K562 (cell line): ENCODE results near the gene GET4. TPM values are rescaled to one million over a fixed set of nuclear protein-coding genes. Genes with fewer than 3 reads are reported as not detected.

Experiments
- ATAC-seq: fragments of 200-7000 bp; cut with Tn5 transposase; 3 replicates; pipeline ENCODE4 v1.9.1; 2020; ENCODE audit warnings: moderate library complexity
- BruUV-seq: library from RNA; stranded (reverse); fragments of 400-500 nt; replicated peaks from 2 replicates; lab custom pipeline; 2021; lab: Mats Ljungman, UMichigan
- CTCF ChIA-PET: fragments of 300-600 bp; formaldehyde crosslinking; extraction: SDS; loops from one replicate; lab custom pipeline; 2021; ENCODE audit warnings: low intra/inter-chr PET ratio; lab: Yijun Ruan, JAX
- POLR2A ChIA-PET: fragments of 300-600, 350-650 bp; sonication (Branson Sonifier 250); formaldehyde crosslinking; extraction: SDS; loops from one replicate; lab custom pipeline; 2021; ENCODE audit warnings: antibody characterized with exemption, inconsistent platforms; lab: Yijun Ruan, JAX
- DNase-seq, 4 experiments: peaks; one replicate each; pipeline versions ENCODE4 v3.0.0 to v3.0.0-alpha.2; 2011 to 2018; ENCODE audit warnings: low spot score in 3 of 4, mixed read lengths in 3 of 4; ENCODE audit errors: extremely low read depth in 1 of 4
- FAIRE-seq: peaks from 2 replicates; lab custom pipeline; 2011; peaks lifted over from hg19 to GRCh38; lab: Jason Lieb, UNC
- H2AFZ ChIP-seq: 2 replicates; pipeline ENCODE4 v1.6.0; 2011; ENCODE audit warnings: low read depth, low read length, control low read depth, inconsistent platforms
- H3K27ac ChIP-seq: fragments of 200-600 bp; 3 replicates; pipeline ENCODE4 v1.8.0; 2011; ENCODE audit warnings: low read depth, mild to moderate bottlenecking, control low read depth, inconsistent platforms, low read length, moderate library complexity, mixed read lengths; ENCODE audit errors: extremely low read depth
- H3K27me3 ChIP-seq, 2 experiments: fragments of 300-600 bp in 1 of 2; 2 replicates in 1 of 2; 3 replicates in 1 of 2; pipeline versions ENCODE4 v1.6.0 to v1.8.0; 2011; ENCODE audit warnings: inconsistent platforms in 2 of 2, low read length in 2 of 2, mild to moderate bottlenecking in 1 of 2, mixed read lengths in 1 of 2, moderate library complexity in 1 of 2; ENCODE audit not compliant: control insufficient read depth in 2 of 2, insufficient read depth in 2 of 2
- H3K36me3 ChIP-seq: fragments of 300-600 bp; 3 replicates; pipeline ENCODE4 v1.8.0; 2011; ENCODE audit warnings: mild to moderate bottlenecking, low read length, inconsistent platforms; ENCODE audit not compliant: control insufficient read depth, insufficient read depth
- H3K4me1 ChIP-seq, 2 experiments: fragments of 200-600 bp in 1 of 2; replicated peaks in 1 of 2; 2 replicates in 1 of 2; 3 replicates in 1 of 2; pipeline versions ENCODE4 v1.5.1 to v1.8.0; 2011; ENCODE audit warnings: inconsistent platforms in 2 of 2, low read length in 2 of 2, mild to moderate bottlenecking in 1 of 2, mixed read lengths in 1 of 2, moderate library complexity in 1 of 2; ENCODE audit not compliant: control insufficient read depth in 2 of 2, insufficient read depth in 2 of 2
- H3K4me2 ChIP-seq: 2 replicates; pipeline ENCODE4 v1.6.1; 2011; ENCODE audit warnings: low read length, control low read depth, inconsistent platforms, mixed read lengths; ENCODE audit not compliant: insufficient read depth
- H3K4me3 ChIP-seq: fragments of 200-600 bp; sonication (generic), shearing (Covaris generic); 2 replicates; pipeline ENCODE4 v1.5.1; 2016; ENCODE audit warnings: control low read depth, inconsistent platforms
- H3K79me2 ChIP-seq: fragments of 200-600 bp; 3 replicates; pipeline ENCODE4 v1.8.0; 2011; ENCODE audit warnings: low read length, inconsistent platforms; ENCODE audit not compliant: control insufficient read depth, insufficient read depth
- H3K9ac ChIP-seq, 2 experiments: 2 replicates each; pipeline versions ENCODE4 v1.6.0 to v1.6.1; 2011; ENCODE audit warnings: low read depth in 2 of 2, low read length in 2 of 2, control low read depth in 1 of 2, inconsistent platforms in 1 of 2, mild to moderate bottlenecking in 1 of 2, mixed read lengths in 1 of 2; ENCODE audit not compliant: insufficient read depth in 1 of 2
- H3K9me1 ChIP-seq: one replicate; pipeline ENCODE4 v1.6.0; 2011; ENCODE audit warnings: inconsistent platforms, mild to moderate bottlenecking, low read length, moderate library complexity; ENCODE audit not compliant: control insufficient read depth, insufficient read depth
- H3K9me3 ChIP-seq: replicated peaks from 2 replicates; pipeline ENCODE4 v1.5.1; 2011; ENCODE audit warnings: low read depth, low read length, inconsistent platforms; ENCODE audit not compliant: control insufficient read depth, insufficient read depth
- H4K20me1 ChIP-seq: replicated peaks from 2 replicates; pipeline ENCODE4 v1.6.1; 2011; ENCODE audit warnings: low read length, inconsistent platforms, mixed read lengths; ENCODE audit not compliant: control insufficient read depth, insufficient read depth
- EGR1 ChIP-seq: fragments of 450-650 bp; conservative IDR thresholded peaks from 2 replicates; pipeline ENCODE4 v1.6.1; 2017; ENCODE audit warnings: mild to moderate bottlenecking
- THAP7 ChIP-seq: fragments of 250-450 bp; sonication (Bioruptor Pico); IDR thresholded peaks from 2 replicates; pipeline ENCODE4 v1.5.0; 2021
- WGBS: fragments of 100-300 bp; shearing (Covaris generic); methylation state at CpG from one replicate; pipeline ENCODE4 v1.1.6; 2016; ENCODE audit warnings: low coverage, mixed read lengths; ENCODE audit not compliant: insufficient coverage; ENCODE audit errors: missing lambda C conversion rate; 5-methylcytosine and 5-hydroxymethylcytosine counted together
- in situ Hi-C: fragments of 300-500 bp; cut with MboI; formaldehyde crosslinking; loops from 4 replicates; pipeline ENCODE4 v1.15.0; 2018; ENCODE audit warnings: inconsistent platforms, mixed read lengths
- intact Hi-C: fragments of 100-400 bp; cut with micrococcal nuclease; formaldehyde crosslinking; loops from 2 replicates; pipeline ENCODE4 v1.14.2; 2022
- polyA plus RNA-seq, 8 experiments: library from polyadenylated mRNA; depleted of rRNA in 4 of 8; stranded (reverse) in 5 of 8; unstranded in 3 of 8; fragments of >200 nt; fragmentation: Nextera tagmentation in 2 of 8; fragmentation: Illumina TruSeq in 1 of 8; extraction: Ambion mirVana in 2 of 8; extraction: Trizol in 1 of 8; gene quantifications; 2 replicates each; pipeline versions ENCODE4 v1.2.1 to v1.2.3, GENCODE V29; 2011 to 2014; ENCODE audit warnings: inconsistent platforms in 1 of 8, missing spikeins in 1 of 8
- total RNA-seq, 7 experiments: library from RNA; depleted of rRNA in 6 of 7; stranded (reverse); fragments of >200 nt in 6 of 7; fragmentation: Illumina TruSeq in 2 of 7; extraction: Trizol in 2 of 7; gene quantifications; 2 replicates each; pipeline versions ENCODE4 v1.2.1 to v1.2.3, GENCODE V29; 2011 to 2021; ENCODE audit warnings: low replicate concordance in 1 of 7

Gene GET4
- total and polyA plus RNA-seq, 9 of the 15 experiments (the other 6 are each of a cell fraction or from before 2014, with no cell fraction given): 0.99 to 122 (median 40.4) TPM

- no peak for FAIRE-seq
- H3K79me2 ChIP-seq: no peaks in the 10 kb centered on the region
- no peak overlapping the region for H3K4me3 ChIP-seq
- no peak overlapping the region for H3K27ac ChIP-seq
- H3K4me1 ChIP-seq: peaks cover 10 to 68% of the 10 kb centered on the region in 2 experiments
- ChIA-PET CTCF (no interaction called here), POLR2A (interaction anchor here (0.8 to 1.3 kb wide), 4 partner anchors 10 to 55 kb away, joined by 3 to 7 read pairs (median 4); no protein-coding TSS in a partner anchor)
- no peaks in the 10 kb centered on the region for H3K36me3 ChIP-seq
- peak; percentile 11; the same call in 2 of the 3 replicates for ATAC-seq
- H3K9ac ChIP-seq: peak overlapping the region; percentile 30 to 65; a peak in 2 of 4 replicates
- no peaks in the 10 kb centered on the region for H3K9me3 ChIP-seq
- 31% methylated on average over 16 of the region's 29 CpGs for WGBS
- intact Hi-C loops (no loop called here), in situ Hi-C loops (no loop called here)
- H2AFZ ChIP-seq: peak overlapping the region; percentile 83
- H3K9me1 ChIP-seq: no peaks in the 10 kb centered on the region
- H3K27me3 ChIP-seq: peaks cover 0 to 27% of the 10 kb centered on the region in 2 experiments; a peak in 2 of 5 replicates
- no peaks in the 10 kb centered on the region for H4K20me1 ChIP-seq
- peak overlapping the region; percentile 62 for H3K4me2 ChIP-seq
- peak in 1 of 4 experiments; percentile 39 for DNase-seq
- no TSS peak for BruUV-seq
- TF ChIP-seq EGR1: peak; percentile 48; the same call in 1 of the 2 replicates
- TF ChIP-seq THAP7: no peak
These were observed 46.2 kb downstream of the GET4 start for GRCh38 chr7:922334-923107.
